ENCODE measurements around the gene ZNF670. TPM values are rescaled to one million over a fixed set of nuclear protein-coding genes. Genes with fewer than 3 reads are reported as not detected.
"Not testable (repeated sequence)": the region's sequence is repeated elsewhere in the genome, so short reads cannot be mapped to it uniquely, and the experiment has no call there.

The ZNF670 gene
- total RNA-seq, 1 donor from 2014 or later, result 8.5 TPM

- peaks cover 25% of the 10 kb centered on the region for H3K9me3 Mint-ChIP-seq
- H3K4me3 Mint-ChIP-seq, result no peak overlapping the region
- no peak overlapping the region for H3K27ac Mint-ChIP-seq
- H3K4me1 Mint-ChIP-seq (ENCODE audit: unreplicated experiment), result no peaks in the 10 kb centered on the region
- TF ChIP-seq CTCF (conservative IDR thresholded peaks at IDR 0.05), result no peak
- DNase-seq (ENCODE audit: extremely low spot score, unreplicated experiment), result no peak
- H3K27me3 Mint-ChIP-seq, result no peaks in the 10 kb centered on the region
- H3K36me3 Mint-ChIP-seq, result peaks cover 71% of the 10 kb centered on the region
These were observed 40.9 kb downstream of the ZNF670 start for GRCh38 chr1:247037511-247038320.

GRCh38 chr1:247032306-247032705 lies 46.3 kb downstream of the ZNF670 start:
- not testable (repeated sequence) for H3K4me3 Mint-ChIP-seq; DNase-seq (ENCODE audit: extremely low spot score, unreplicated experiment); H3K4me1 Mint-ChIP-seq (ENCODE audit: unreplicated experiment); H3K27ac Mint-ChIP-seq; H3K27me3 Mint-ChIP-seq
- Mint-ChIP-seq H3K36me3 (peaks cover 39% of the 10 kb centered on the region), H3K9me3 (peaks cover 16% of the 10 kb centered on the region)

Other genes with a start within 250 kb of the ZNF670 start
- 27.0 and 34.9 TPM in 2 replicates for gene AHCTF1, start 146.9 kb downstream of the ZNF670 start, total RNA-seq (ENCODE audit: low replicate concordance)
- gene ZNF695, start 70.8 kb downstream of the ZNF670 start, total RNA-seq (ENCODE audit: low replicate concordance), result 7.4 and 17.9 TPM in 2 replicates
- gene ZNF669, start 25.5 kb upstream of the ZNF670 start, total RNA-seq (ENCODE audit: low replicate concordance), result 19.8 and 21.3 TPM in 2 replicates
- gene ZNF124, start 93.2 kb upstream of the ZNF670 start, total RNA-seq (ENCODE audit: low replicate concordance), result 55.1 and 134 TPM in 2 replicates
- gene VN1R5, start 177.3 kb upstream of the ZNF670 start, total RNA-seq (ENCODE audit: low replicate concordance), result not detected in 2 replicates